HG03060 (cell line): ENCODE measurements around the gene TEX13A.
"Not testable (repeated sequence)": the region's sequence is repeated elsewhere in the genome, so short reads cannot be mapped to it uniquely, and the experiment has no call there.

Experiments used
- ATAC-seq: cut with Tn5 transposase; IDR thresholded peaks from one replicate; pipeline ENCODE4 v1.9.1; 2021; ENCODE audit warnings: low read depth, moderate number of reproducible peaks; ENCODE audit not compliant: unreplicated experiment

TEX13A gene, protein sequence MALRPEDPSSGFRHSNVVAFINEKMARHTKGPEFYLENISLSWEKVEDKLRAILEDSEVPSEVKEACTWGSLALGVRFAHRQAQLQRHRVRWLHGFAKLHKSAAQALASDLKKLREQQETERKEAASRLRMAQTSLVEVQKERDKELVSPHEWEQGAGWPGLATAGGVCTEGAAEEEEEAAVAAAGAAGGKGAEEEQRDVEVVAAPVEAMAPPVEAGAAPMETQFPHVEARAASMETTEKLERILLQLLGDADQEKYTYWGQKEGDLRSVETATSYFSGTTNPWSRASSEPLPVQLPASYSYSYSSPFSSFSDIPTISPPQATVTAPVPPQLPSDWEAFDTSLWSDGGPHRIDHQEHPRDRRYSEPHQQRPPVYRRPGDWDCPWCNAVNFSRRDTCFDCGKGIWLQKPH

DNA sequence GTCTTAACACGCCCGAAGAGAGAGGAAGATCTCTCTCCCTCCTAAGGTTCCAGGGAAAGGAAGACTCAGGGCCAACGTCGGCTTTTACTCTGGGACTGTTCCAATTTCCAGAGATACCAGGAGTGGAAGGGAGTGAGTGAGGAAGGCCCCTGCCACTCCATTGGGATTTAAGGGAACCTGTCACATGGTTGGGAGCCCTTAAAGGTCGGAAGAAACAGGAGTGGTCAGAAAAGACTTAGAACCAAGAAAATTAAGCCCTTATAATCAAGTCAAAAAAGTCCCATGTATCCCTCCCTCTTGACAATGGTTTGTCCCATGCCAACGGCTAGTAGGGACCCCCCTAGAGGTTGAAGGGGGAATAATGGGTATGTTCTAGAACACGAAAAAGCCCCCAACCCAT is at the start of gene TEX13A:
Gene TEX13A (minus strand): TSS at position 59 of the 400 bp plus-strand sequence. CDS start 297 bp downstream, outside the sequence.
- ATAC-seq: no peak

DNA sequence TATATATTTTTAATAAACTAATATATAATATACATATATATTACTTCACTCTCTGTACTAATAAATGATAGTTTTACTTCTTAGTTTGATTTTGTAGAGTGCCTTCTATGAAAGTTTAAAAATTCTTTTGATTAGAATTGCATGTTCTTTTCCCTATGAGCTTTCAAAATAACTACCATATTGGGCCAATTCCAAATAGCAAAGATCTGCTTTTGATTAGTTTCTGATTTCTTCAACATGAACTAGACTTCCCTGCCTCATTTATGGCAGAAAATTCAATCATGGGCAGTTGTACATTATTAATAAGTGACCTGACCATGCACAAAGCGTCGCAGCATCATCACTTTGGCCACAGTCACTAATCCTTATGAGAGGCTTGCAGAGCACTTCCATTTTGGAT is 48.9 kb upstream of the TEX13A start:
- ATAC-seq: no peak

DNA sequence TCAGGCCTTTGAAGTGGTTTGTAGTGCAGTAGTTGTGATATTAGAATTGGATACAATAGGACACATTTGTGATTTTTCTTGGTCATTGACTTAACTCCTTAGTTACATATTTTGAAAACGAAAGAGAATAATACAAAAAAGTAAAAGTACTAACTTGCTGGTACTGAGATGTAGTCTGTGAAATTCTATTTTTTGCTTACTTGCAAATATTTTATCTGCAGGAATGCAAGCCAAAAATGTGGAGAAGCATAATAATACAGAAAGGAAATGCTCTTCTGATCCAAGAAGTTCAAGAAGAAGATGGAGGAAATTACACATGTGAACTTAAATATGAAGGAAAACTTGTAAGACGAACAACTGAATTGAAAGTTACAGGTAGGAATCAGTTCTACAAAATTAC is 46.7 kb upstream of the TEX13A start:
- no peak for ATAC-seq

DNA sequence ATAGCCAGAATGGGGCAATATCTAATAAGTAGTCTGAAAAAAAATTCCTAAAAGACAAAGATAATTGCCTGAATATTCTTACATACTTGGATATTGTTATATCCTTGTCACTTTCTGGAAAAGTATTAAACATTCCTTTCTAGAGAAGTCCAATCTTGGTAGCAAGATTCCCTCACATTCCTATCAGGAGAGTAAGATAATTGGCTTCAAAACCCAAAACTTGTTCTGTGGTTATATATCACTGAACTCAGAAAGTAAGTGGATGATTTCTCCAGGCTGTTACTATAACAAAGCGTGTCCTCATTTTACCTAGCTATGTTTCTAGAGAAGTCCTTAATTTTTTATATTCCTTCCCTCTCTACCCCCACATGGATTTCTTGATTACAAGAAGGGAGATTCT is 46.0 kb upstream of the TEX13A start:
- no peak for ATAC-seq

- no peak for ATAC-seq
Observed at GRCh38 chrX:105265093-105265492, 44.6 kb upstream of the TEX13A start.

DNA sequence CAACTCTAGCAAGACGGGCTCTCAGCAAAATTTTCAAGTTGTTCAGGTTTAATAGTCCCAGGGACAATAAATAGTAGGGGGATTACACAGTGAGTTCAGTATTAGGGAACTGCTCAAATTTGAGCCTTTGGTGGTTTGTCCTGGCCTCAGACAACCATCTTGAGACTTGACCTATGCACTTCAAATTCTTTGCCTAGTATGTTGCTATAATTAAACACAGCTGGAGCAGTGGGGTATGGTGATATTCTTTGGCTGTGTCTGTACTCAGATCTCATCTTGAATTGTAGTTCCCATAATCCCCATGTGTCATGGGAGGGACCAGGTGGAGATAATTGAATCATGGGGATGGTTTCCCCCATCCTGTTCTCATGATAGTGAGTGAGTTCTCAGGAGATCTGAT is 43.3 kb upstream of the TEX13A start:
- no peak for ATAC-seq

DNA sequence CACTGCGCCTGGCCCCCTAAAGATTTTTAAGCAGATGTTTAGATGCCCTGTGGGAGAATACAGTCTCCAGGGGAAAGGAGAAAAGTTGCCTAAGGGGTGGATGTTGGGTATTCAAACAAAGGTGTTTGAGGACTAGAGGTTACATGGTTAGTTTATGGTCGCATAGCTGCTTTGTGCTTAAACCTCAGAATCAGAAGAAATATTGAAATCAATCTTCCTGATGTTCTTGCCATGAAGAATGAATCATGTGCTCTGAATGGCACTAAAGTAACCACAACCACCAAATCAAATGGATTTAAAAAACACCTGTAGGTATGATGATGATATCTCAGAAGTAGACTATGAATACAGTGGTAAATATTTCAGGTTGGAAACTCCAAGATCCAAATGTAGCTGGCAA is 42.7 kb upstream of the TEX13A start:
- no peak for ATAC-seq

GRCh38 chrX:105260291-105261043 is 40.0 kb upstream of the TEX13A start:
- no peak for ATAC-seq

DNA sequence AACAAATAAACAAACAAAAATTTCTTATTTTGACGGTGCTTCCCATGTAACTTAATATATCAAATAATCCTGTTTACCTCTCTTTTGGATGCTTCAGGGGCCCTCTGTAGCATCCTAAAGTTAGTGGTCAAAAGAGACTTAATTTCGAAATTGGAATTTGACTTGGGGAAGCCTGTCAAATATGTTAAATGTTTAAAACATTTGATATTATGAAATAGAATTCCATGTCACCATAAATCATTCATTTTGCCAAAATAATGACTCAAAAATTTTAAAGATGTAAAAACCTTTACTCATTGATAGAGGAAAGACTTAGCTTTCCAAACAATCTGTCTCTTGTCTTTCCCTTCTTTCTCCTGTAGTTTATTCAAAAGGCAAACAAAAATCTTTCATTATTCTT is 20.6 kb upstream of the TEX13A start:
- no peak for ATAC-seq

GRCh38 chrX:105237407-105237806 is 16.9 kb upstream of the TEX13A start:
- ATAC-seq: not testable (repeated sequence)

DNA sequence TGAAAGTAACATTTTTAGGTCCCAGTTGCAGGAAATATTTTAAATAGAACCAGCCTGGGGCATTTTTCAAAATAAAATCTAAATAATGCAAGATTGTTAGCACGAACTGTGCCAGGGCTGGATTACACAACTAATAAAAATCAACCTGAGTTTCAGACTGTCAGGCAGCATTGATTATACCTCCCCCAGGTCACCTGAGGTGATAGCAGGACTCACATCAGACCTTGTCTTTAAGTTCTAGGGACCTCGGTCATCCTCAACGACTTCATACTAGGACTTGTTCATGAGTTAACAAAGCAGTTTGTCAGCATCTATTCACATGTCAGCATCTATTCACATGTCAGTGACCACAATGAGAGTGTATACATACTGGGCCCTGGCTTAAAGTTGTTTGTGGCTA is 8.7 kb upstream of the TEX13A start:
- no peak for ATAC-seq

DNA sequence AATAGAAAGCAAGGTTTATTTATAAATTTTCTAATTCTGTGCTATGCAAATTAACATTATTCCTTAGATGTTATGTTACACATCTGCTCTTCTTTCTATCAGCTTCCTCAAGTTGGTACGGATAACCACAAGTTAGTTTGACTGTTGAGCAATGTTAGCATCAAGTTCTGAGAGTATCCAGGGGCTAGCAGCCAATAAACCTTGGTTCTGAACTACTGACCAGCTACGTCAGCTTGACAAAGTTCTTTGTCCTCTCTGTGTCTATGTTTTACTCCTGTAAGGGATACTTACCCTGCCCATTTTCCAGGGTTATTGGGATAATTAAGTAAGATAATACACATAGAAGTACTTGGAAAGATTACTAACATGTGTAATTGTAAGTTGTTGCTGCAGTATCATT is 8.1 kb upstream of the TEX13A start:
- no peak for ATAC-seq

DNA sequence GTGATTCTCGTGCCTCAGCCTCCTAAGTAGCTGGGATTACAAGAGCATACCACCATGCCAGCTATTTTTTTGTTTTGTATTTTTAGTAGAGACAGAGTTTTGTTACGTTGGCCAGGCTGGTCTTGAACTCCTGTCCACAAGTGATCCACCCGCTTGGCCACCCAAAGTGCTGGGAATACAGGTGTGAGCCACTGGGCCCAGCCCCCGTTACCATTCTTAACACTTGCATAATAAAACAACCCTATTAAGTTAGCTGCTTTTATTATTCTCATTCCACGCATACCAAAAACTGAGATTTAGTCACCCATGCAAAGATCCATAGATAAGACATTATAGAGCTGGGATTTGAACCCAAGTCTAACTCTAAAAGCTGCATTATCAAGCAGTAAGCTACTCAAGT is 6.0 kb upstream of the TEX13A start:
- ATAC-seq: no peak

DNA sequence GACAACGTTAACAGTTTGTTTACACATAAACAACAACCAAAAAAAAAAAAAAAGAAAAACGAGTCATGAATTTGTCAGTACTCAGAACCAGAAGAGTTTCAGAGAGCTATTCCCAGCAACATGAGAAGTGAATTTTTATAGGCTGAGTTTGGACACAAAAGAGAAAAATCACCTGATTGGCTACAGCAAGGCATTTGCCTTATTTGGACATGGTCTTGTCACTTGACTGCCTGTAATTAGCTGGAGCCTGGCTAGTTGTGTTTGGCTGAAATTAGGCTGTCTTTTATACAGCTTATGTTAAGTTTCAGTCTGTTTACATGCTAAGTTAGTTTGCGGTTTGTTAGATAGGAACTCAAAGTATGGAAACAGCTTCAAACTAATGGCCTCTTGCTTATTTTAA is 880 bp upstream of the TEX13A start:
- ATAC-seq: no peak

- no peak for ATAC-seq
Observed at GRCh38 chrX:105219454-105220401, 766 bp downstream of the TEX13A start.

- no peak for ATAC-seq
Observed at GRCh38 chrX:105211066-105211575, 9.4 kb downstream of the TEX13A start.

DNA sequence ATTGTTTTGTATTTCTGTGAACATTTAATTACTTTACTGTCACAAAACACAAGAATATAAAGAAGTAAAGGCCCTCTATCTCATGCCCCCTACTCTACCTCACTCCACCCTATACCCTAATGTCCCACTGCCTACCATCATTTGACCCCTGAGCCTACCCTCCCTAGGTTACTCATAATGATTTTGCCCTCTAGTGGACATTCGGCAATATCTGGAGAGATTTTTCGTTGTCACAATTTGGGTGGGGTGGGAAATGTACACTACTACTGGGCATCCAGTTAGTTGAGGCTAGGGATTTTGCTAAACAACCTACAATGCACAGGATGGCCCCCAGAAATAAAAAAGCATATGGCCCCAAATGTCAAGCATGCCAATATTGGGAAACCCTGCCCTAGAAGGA is 10.2 kb downstream of the TEX13A start:
- no peak for ATAC-seq

GRCh38 chrX:105209406-105209805 is 11.1 kb downstream of the TEX13A start:
- ATAC-seq: no peak

DNA sequence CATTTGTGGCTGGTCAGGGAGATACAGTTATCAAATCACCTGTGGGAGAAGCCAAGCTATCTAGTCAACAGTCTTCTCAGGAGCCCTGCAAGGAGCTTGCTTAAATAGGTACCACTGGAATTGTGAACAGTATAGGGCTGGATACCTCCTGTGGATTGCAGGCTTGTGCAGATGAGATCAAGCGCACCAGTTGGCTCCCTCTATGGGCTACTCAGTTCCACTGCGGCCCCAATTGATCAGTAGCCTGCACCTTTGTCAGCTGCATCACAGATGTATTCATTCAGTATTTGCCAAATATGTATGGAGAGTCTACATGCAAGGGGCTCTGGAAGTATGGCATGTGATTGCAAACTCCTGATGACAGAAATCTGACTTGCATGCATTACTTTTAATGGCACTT is 28.6 kb downstream of the TEX13A start:
- ATAC-seq: no peak

DNA sequence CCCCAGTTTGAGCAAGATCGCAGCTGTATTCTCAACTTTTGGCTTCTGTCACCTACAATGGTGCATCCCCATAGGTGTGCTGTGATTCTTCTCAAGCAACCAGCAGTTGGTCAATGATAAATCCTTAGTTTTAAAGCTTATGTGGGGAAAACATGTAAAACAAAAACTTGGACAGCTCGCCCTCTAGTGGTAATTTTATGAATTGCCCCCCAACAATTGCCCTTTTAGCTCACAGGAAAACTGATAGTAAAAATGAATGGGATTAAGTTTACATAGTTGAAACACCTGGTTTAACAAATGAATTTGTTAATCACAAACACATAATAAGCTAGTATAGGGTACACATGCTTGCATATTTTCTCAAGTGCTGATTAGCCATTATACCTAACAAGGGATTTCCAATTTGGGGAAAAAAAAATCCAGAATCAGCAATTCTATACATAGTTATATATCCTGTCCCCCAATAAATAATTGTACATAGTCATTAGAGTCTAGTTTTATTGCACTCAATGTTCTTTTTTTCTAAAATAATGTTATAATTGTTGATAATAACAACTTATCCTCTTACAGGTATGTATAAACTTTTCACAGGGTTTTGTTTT is 30.1 kb downstream of the TEX13A start:
- no peak for ATAC-seq
